ENCODE measurements around the gene CACNA1D.

Gene CACNA1D

GRCh38 chr3:53716998-53717397, 222.6 kb downstream of the CACNA1D start:
- no peak overlapping the region for H3K27ac Mint-ChIP-seq

DNA sequence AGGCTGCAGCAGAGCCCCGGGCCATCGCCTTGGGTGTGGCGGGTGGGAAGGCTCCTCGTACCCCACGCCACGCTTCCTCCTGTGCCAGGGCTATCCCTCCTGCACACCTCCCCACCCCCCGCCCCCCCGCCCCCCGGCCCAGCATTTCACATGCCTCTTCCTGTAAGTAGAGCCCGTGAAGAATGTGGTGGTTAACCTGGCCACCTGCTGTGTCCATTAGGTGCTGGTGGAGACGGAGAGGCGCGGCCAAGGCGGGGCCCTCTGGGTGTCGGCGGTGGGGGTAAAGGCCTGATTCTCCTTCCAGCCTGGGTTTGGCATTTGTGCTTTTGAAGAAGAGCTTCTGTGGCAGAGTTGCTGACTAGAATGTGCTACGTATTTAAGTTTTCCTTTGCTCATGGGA, 224.1 kb downstream of the CACNA1D start:
- H3K27ac Mint-ChIP-seq = no peak overlapping the region

More at GRCh38 chr3:53716998-53717397, 222.6 kb downstream of the CACNA1D start:
- Mint-ChIP-seq H3K4me3 (no peak overlapping the region), H3K27me3 (ENCODE audit: low read depth) (no peaks in the 10 kb centered on the region), H3K36me3 (ENCODE audit: low read depth) (peaks cover 5% of the 10 kb centered on the region), H3K4me1 (ENCODE audit: low read depth) (peaks cover 33% of the 10 kb centered on the region), H3K9me3 (no peaks in the 10 kb centered on the region)
- no peak for DNase-seq (ENCODE audit: low spot score)

GRCh38 chr3:53719796-53720195, 225.4 kb downstream of the CACNA1D start:
- H3K36me3 Mint-ChIP-seq (ENCODE audit: low read depth) = peaks cover 9% of the 10 kb centered on the region

More for the DNA sequence above, 224.1 kb downstream of the CACNA1D start:
- no peak for DNase-seq (ENCODE audit: low spot score)
- Mint-ChIP-seq H3K36me3 (ENCODE audit: low read depth) (peaks cover 6% of the 10 kb centered on the region), H3K4me3 (no peak overlapping the region), H3K27me3 (ENCODE audit: low read depth) (peaks cover 4% of the 10 kb centered on the region), H3K9me3 (no peaks in the 10 kb centered on the region), H3K4me1 (ENCODE audit: low read depth) (peaks cover 35% of the 10 kb centered on the region)

GRCh38 chr3:53721187-53722119, 227.0 kb downstream of the CACNA1D start:
- H3K27me3 Mint-ChIP-seq (ENCODE audit: low read depth) = peaks cover 4% of the 10 kb centered on the region
- H3K4me1 Mint-ChIP-seq (ENCODE audit: low read depth) = peaks cover 53% of the 10 kb centered on the region
- DNase-seq (ENCODE audit: low spot score) = no peak
- H3K9me3 Mint-ChIP-seq = no peaks in the 10 kb centered on the region
- peaks cover 9% of the 10 kb centered on the region for H3K36me3 Mint-ChIP-seq (ENCODE audit: low read depth)
- H3K27ac Mint-ChIP-seq = peak overlapping the region; percentile 56
- no peak overlapping the region for H3K4me3 Mint-ChIP-seq

More at GRCh38 chr3:53719796-53720195, 225.4 kb downstream of the CACNA1D start:
- no peaks in the 10 kb centered on the region for H3K9me3 Mint-ChIP-seq
- no peak for DNase-seq (ENCODE audit: low spot score)
- H3K27ac Mint-ChIP-seq = peak overlapping the region; percentile 26
- no peak overlapping the region for H3K4me3 Mint-ChIP-seq
- peaks cover 48% of the 10 kb centered on the region for H3K4me1 Mint-ChIP-seq (ENCODE audit: low read depth)
- peaks cover 4% of the 10 kb centered on the region for H3K27me3 Mint-ChIP-seq (ENCODE audit: low read depth)

GRCh38 chr3:53724566-53724965, 230.2 kb downstream of the CACNA1D start:
- peaks cover 69% of the 10 kb centered on the region for H3K4me1 Mint-ChIP-seq (ENCODE audit: low read depth)
- peaks cover 5% of the 10 kb centered on the region for H3K36me3 Mint-ChIP-seq (ENCODE audit: low read depth)
- H3K27me3 Mint-ChIP-seq (ENCODE audit: low read depth) = peaks cover 10% of the 10 kb centered on the region
- no peaks in the 10 kb centered on the region for H3K9me3 Mint-ChIP-seq
- no peak for DNase-seq (ENCODE audit: low spot score)
- H3K4me3 Mint-ChIP-seq = peak overlapping the region; percentile 71
- H3K27ac Mint-ChIP-seq = peak overlapping the region; percentile 93

- Mint-ChIP-seq H3K4me1 (ENCODE audit: low read depth) (peaks cover 76% of the 10 kb centered on the region), H3K4me3 (peak overlapping the region; percentile 71), H3K36me3 (ENCODE audit: low read depth) (peaks cover 4% of the 10 kb centered on the region), H3K27me3 (ENCODE audit: low read depth) (peaks cover 16% of the 10 kb centered on the region), H3K9me3 (no peaks in the 10 kb centered on the region), H3K27ac (peak overlapping the region; percentile 93)
- DNase-seq (ENCODE audit: low spot score) = peak; percentile 15
These were observed 231.1 kb downstream of the CACNA1D start for GRCh38 chr3:53725387-53725995.

GRCh38 chr3:53726643-53727042, 232.2 kb downstream of the CACNA1D start:
- peak overlapping the region; percentile 41 for H3K27ac Mint-ChIP-seq
- H3K9me3 Mint-ChIP-seq = no peaks in the 10 kb centered on the region
- peak overlapping the region; percentile 22 for H3K4me3 Mint-ChIP-seq
- no peak for DNase-seq (ENCODE audit: low spot score)
- peaks cover 26% of the 10 kb centered on the region for H3K27me3 Mint-ChIP-seq (ENCODE audit: low read depth)
- H3K4me1 Mint-ChIP-seq (ENCODE audit: low read depth) = peaks cover 76% of the 10 kb centered on the region
- H3K36me3 Mint-ChIP-seq (ENCODE audit: low read depth) = peaks cover 4% of the 10 kb centered on the region

- peaks cover 75% of the 10 kb centered on the region for H3K4me1 Mint-ChIP-seq (ENCODE audit: low read depth)
- H3K36me3 Mint-ChIP-seq (ENCODE audit: low read depth) = peaks cover 2% of the 10 kb centered on the region
- no peak for DNase-seq (ENCODE audit: low spot score)
- no peak overlapping the region for H3K27ac Mint-ChIP-seq
- H3K4me3 Mint-ChIP-seq = no peak overlapping the region
- H3K9me3 Mint-ChIP-seq = no peaks in the 10 kb centered on the region
- H3K27me3 Mint-ChIP-seq (ENCODE audit: low read depth) = peaks cover 23% of the 10 kb centered on the region
These were observed 234.2 kb downstream of the CACNA1D start for GRCh38 chr3:53728606-53729005.

GRCh38 chr3:53729159-53729558, 234.7 kb downstream of the CACNA1D start:
- Mint-ChIP-seq H3K27me3 (ENCODE audit: low read depth) (peaks cover 23% of the 10 kb centered on the region), H3K4me3 (no peak overlapping the region), H3K9me3 (no peaks in the 10 kb centered on the region), H3K36me3 (ENCODE audit: low read depth) (no peaks in the 10 kb centered on the region), H3K4me1 (ENCODE audit: low read depth) (peaks cover 71% of the 10 kb centered on the region), H3K27ac (no peak overlapping the region)
- no peak for DNase-seq (ENCODE audit: low spot score)

GRCh38 chr3:53729618-53730017, 235.2 kb downstream of the CACNA1D start:
- Mint-ChIP-seq H3K4me3 (no peak overlapping the region), H3K27me3 (ENCODE audit: low read depth) (peaks cover 23% of the 10 kb centered on the region), H3K4me1 (ENCODE audit: low read depth) (peaks cover 67% of the 10 kb centered on the region), H3K36me3 (ENCODE audit: low read depth) (no peaks in the 10 kb centered on the region), H3K27ac (peak overlapping the region; percentile 7), H3K9me3 (no peaks in the 10 kb centered on the region)
- DNase-seq (ENCODE audit: low spot score) = no peak

GRCh38 chr3:53730576-53730975, 236.2 kb downstream of the CACNA1D start:
- Mint-ChIP-seq H3K27me3 (ENCODE audit: low read depth) (peaks cover 23% of the 10 kb centered on the region), H3K9me3 (no peaks in the 10 kb centered on the region), H3K36me3 (ENCODE audit: low read depth) (no peaks in the 10 kb centered on the region), H3K27ac (no peak overlapping the region), H3K4me1 (ENCODE audit: low read depth) (peaks cover 58% of the 10 kb centered on the region), H3K4me3 (no peak overlapping the region)
- DNase-seq (ENCODE audit: low spot score) = no peak

- Mint-ChIP-seq H3K36me3 (ENCODE audit: low read depth) (no peaks in the 10 kb centered on the region), H3K27ac (peak overlapping the region; percentile 7), H3K4me3 (no peak overlapping the region), H3K9me3 (no peaks in the 10 kb centered on the region), H3K4me1 (ENCODE audit: low read depth) (peaks cover 48% of the 10 kb centered on the region), H3K27me3 (ENCODE audit: low read depth) (peaks cover 21% of the 10 kb centered on the region)
- DNase-seq (ENCODE audit: low spot score) = no peak
These were observed 237.7 kb downstream of the CACNA1D start for GRCh38 chr3:53731934-53732624.

- DNase-seq (ENCODE audit: low spot score) = no peak
- Mint-ChIP-seq H3K9me3 (no peaks in the 10 kb centered on the region), H3K36me3 (ENCODE audit: low read depth) (no peaks in the 10 kb centered on the region), H3K27ac (peak overlapping the region; percentile 0), H3K4me1 (ENCODE audit: low read depth) (peaks cover 41% of the 10 kb centered on the region), H3K27me3 (ENCODE audit: low read depth) (peaks cover 21% of the 10 kb centered on the region), H3K4me3 (no peak overlapping the region)
These were observed 239.0 kb downstream of the CACNA1D start for GRCh38 chr3:53733446-53733845.

GRCh38 chr3:53739966-53740365, 245.6 kb downstream of the CACNA1D start:
- H3K27ac Mint-ChIP-seq = peak overlapping the region; percentile 39
- H3K9me3 Mint-ChIP-seq = no peaks in the 10 kb centered on the region
- H3K4me3 Mint-ChIP-seq = no peak overlapping the region
- H3K4me1 Mint-ChIP-seq (ENCODE audit: low read depth) = peaks cover 15% of the 10 kb centered on the region
- no peak for DNase-seq (ENCODE audit: low spot score)
- H3K27me3 Mint-ChIP-seq (ENCODE audit: low read depth) = peaks cover 28% of the 10 kb centered on the region
- H3K36me3 Mint-ChIP-seq (ENCODE audit: low read depth) = peaks cover 4% of the 10 kb centered on the region

Data from T-helper 2 cell treated with Interferon-gamma antibody and Interleukin-4, amounts not matched to agents 5 μg/mL and 100 μg/mL, for 36 hours (primary cell).